IMR-90 (cell line): ENCODE measurements around the gene DSE. TPM values are rescaled to one million over a fixed set of nuclear protein-coding genes. Genes with fewer than 3 reads are reported as not detected.
A peak's percentile ranks its signal among the peaks of the same experiment; 100 is the strongest.

Experiments used
- ATAC-seq: fragments of 200-7000 bp; cut with Tn5 transposase; 2 replicates; pipeline ENCODE4 v1.9.1; 2020; ENCODE audit warnings: low read depth, mild to moderate bottlenecking, moderate library complexity
- BruUV-seq: library from RNA; stranded (reverse); fragments of 400-500 nt; replicated peaks from 2 replicates; lab custom pipeline; 2021; lab: Mats Ljungman, UMichigan
- CTCF ChIA-PET: fragments of 300-600 bp; formaldehyde crosslinking; extraction: SDS; loops from one replicate; lab custom pipeline; 2021; ENCODE audit warnings: antibody characterized with exemption; lab: Yijun Ruan, JAX
- POLR2A ChIA-PET: fragments of 300-600 bp; sonication (Branson Sonifier 250); formaldehyde crosslinking; loops from one replicate; lab custom pipeline; 2022; ENCODE audit warnings: antibody characterized with exemption; ENCODE audit not compliant: unreplicated experiment; lab: Charles Lee
- DNase-seq: peaks from one replicate; pipeline ENCODE4 v3.0.0; 2013
- H2AFZ ChIP-seq: replicated peaks from 2 replicates; pipeline ENCODE3; 2013; ENCODE audit warnings: low read length, mild to moderate bottlenecking; ENCODE audit not compliant: poor library complexity
- H2AK5ac ChIP-seq: 2 replicates; pipeline ENCODE4 v1.6.1; 2013; ENCODE audit warnings: low read depth, low read length, inconsistent platforms
- H2AK9ac ChIP-seq: replicated peaks from 2 replicates; pipeline ENCODE3; 2013; ENCODE audit warnings: mild to moderate bottlenecking, low read depth, low read length, moderate library complexity; ENCODE audit not compliant: poor library complexity
- H2BK120ac ChIP-seq: 2 replicates; pipeline ENCODE4 v1.6.1; 2013; ENCODE audit warnings: low read depth, low read length, inconsistent platforms
- H2BK15ac ChIP-seq: 3 replicates; pipeline ENCODE4 v1.6.1; 2013; ENCODE audit warnings: low read depth, low read length, inconsistent platforms
- H2BK20ac ChIP-seq: 2 replicates; pipeline ENCODE4 v1.6.1; 2013; ENCODE audit warnings: low read depth, mild to moderate bottlenecking, inconsistent platforms, low read length, moderate library complexity
- H2BK5ac ChIP-seq: 2 replicates; pipeline ENCODE4 v1.6.1; 2013; ENCODE audit warnings: mild to moderate bottlenecking, low read depth, low read length, inconsistent platforms; ENCODE audit not compliant: poor library complexity, severe bottlenecking
- H3K14ac ChIP-seq: replicated peaks from 2 replicates; pipeline ENCODE4 v1.6.1; 2013; ENCODE audit warnings: low read depth, low read length, inconsistent platforms
- H3K18ac ChIP-seq: 2 replicates; pipeline ENCODE4 v1.6.1; 2013; ENCODE audit warnings: low read depth, low read length, control low read depth
- H3K23ac ChIP-seq: 2 replicates; pipeline ENCODE4 v1.6.1; 2013; ENCODE audit warnings: low read depth, low read length, inconsistent platforms
- H3K27ac ChIP-seq: 2 replicates; pipeline ENCODE4 v1.5.1; 2013; ENCODE audit warnings: mild to moderate bottlenecking, control low read depth, low read length; ENCODE audit not compliant: insufficient read depth
- H3K27me3 ChIP-seq: 2 replicates; pipeline ENCODE4 v1.6.1; 2013; ENCODE audit warnings: low read length; ENCODE audit not compliant: control insufficient read depth, insufficient read depth
- H3K36me3 ChIP-seq: 2 replicates; pipeline ENCODE4 v1.6.1; 2013; ENCODE audit warnings: low read length, mixed read lengths; ENCODE audit not compliant: control insufficient read depth, insufficient read depth
- H3K4ac ChIP-seq: 2 replicates; pipeline ENCODE4 v1.6.1; 2013; ENCODE audit warnings: low read depth, low read length, inconsistent platforms
- H3K4me1 ChIP-seq: 2 replicates; pipeline ENCODE4 v1.6.1; 2013; ENCODE audit warnings: low read length, mixed read lengths; ENCODE audit not compliant: control insufficient read depth, insufficient read depth
- H3K4me2 ChIP-seq: 2 replicates; pipeline ENCODE4 v1.6.1; 2013; ENCODE audit warnings: low read depth, mild to moderate bottlenecking, control low read depth, low read length, moderate library complexity
- H3K4me3 ChIP-seq: 2 replicates; pipeline ENCODE4 v1.5.1; 2013; ENCODE audit warnings: low read depth, mild to moderate bottlenecking, control low read depth, low read length, moderate library complexity; ENCODE audit not compliant: insufficient read depth
- H3K56ac ChIP-seq: 2 replicates; pipeline ENCODE4 v1.6.1; 2013; ENCODE audit warnings: low read length, inconsistent platforms; ENCODE audit not compliant: insufficient read depth; ENCODE audit errors: extremely low read depth
- H3K79me1 ChIP-seq, 2 experiments: 2 replicates each; pipeline ENCODE4 v1.6.1; 2013; ENCODE audit warnings: low read length in 2 of 2, inconsistent platforms in 1 of 2, low read depth in 1 of 2
- H3K9ac ChIP-seq: 2 replicates; pipeline ENCODE4 v1.6.1; 2013; ENCODE audit warnings: low read depth, low read length, control low read depth
- H3K9me1 ChIP-seq: 2 replicates; pipeline ENCODE4 v1.6.1; 2013; ENCODE audit warnings: low read length, inconsistent platforms; ENCODE audit not compliant: insufficient read depth
- H3K9me3 ChIP-seq: 2 replicates; pipeline ENCODE4 v1.6.1; 2013; ENCODE audit warnings: low read length; ENCODE audit not compliant: control insufficient read depth, insufficient read depth
- H4K20me1 ChIP-seq: 2 replicates; pipeline ENCODE4 v1.6.1; 2013; ENCODE audit warnings: low read length, inconsistent platforms; ENCODE audit not compliant: insufficient read depth
- H4K5ac ChIP-seq: 2 replicates; pipeline ENCODE4 v1.6.1; 2013; ENCODE audit warnings: mild to moderate bottlenecking, low read depth, low read length, control low read depth
- H4K8ac ChIP-seq, 2 experiments: 2 replicates each; pipeline ENCODE4 v1.6.1; 2013; ENCODE audit warnings: low read depth in 2 of 2, low read length in 2 of 2, control low read depth in 1 of 2, inconsistent platforms in 1 of 2
- H4K91ac ChIP-seq: 2 replicates; pipeline ENCODE4 v1.6.1; 2013; ENCODE audit warnings: low read depth, low read length, inconsistent platforms; ENCODE audit not compliant: insufficient read depth
- CHD1 ChIP-seq: IDR thresholded peaks from 2 replicates; pipeline ENCODE4 v1.6.1; 2012; ENCODE audit warnings: low read depth, low read length, improper control_type of control experiment
- MAFK ChIP-seq: IDR thresholded peaks from 2 replicates; pipeline ENCODE4 v1.6.1; 2012; ENCODE audit warnings: low read depth, low read length, improper control_type of control experiment
- NFE2L2 ChIP-seq: fragments of 150-350 bp; IDR thresholded peaks from 2 replicates; pipeline ENCODE4 v1.6.1; 2016; ENCODE audit warnings: low read depth, mild to moderate bottlenecking, low read length
- POLR2A ChIP-seq: IDR thresholded peaks from 2 replicates; pipeline ENCODE4 v1.6.1; 2012; ENCODE audit warnings: mild to moderate bottlenecking, low read depth, low read length
- USF2 ChIP-seq: fragments of 150-350 bp; IDR thresholded peaks from 2 replicates; pipeline ENCODE4 v1.6.1; 2017; ENCODE audit warnings: mild to moderate bottlenecking, antibody characterized with exemption, low read length, low read depth
- WGBS, 2 experiments: methylation state at CpG; one replicate each; pipeline versions ENCODE4 v1.1.5 to v1.1.7; 2013; ENCODE audit warnings: missing lambda C conversion rate in 2 of 2; ENCODE audit not compliant: insufficient read length in 1 of 2; ENCODE audit errors: extremely low coverage in 2 of 2; 5-methylcytosine and 5-hydroxymethylcytosine counted together
- dilution Hi-C: fragments of 300-500 bp; cut with HindIII; formaldehyde crosslinking; loops from one replicate; pipeline ENCODE4 v1.14.3; 2018; ENCODE audit warnings: low sequenced_read_pairs; ENCODE audit not compliant: unreplicated experiment
- in situ Hi-C: fragments of 300-500 bp; cut with MboI; formaldehyde crosslinking; loops from 3 replicates; pipeline ENCODE4 v1.14.3; 2019; ENCODE audit warnings: low sequenced_read_pairs, inconsistent platforms, mixed read lengths
- intact Hi-C: fragments of 100-400 bp; cut with micrococcal nuclease; formaldehyde crosslinking; loops from 2 replicates; pipeline ENCODE4 v1.10.0; 2022
- polyA plus RNA-seq, 3 experiments: library from polyadenylated mRNA; depleted of rRNA; stranded (reverse); fragments of >200 nt; gene quantifications; 2 replicates each; pipeline ENCODE4 v1.2.3, GENCODE V29; 2012; ENCODE audit warnings: low replicate concordance in 1 of 3
- total RNA-seq: library from RNA; depleted of rRNA; stranded (reverse); fragments of >200 nt; gene quantifications from 2 replicates; pipeline ENCODE4 v1.2.3, GENCODE V29; 2012

The DSE gene
- total and polyA plus RNA-seq, 2 of the 4 experiments (the other 2 are of a cell fraction), result 48.0 to 154 TPM

DNA sequence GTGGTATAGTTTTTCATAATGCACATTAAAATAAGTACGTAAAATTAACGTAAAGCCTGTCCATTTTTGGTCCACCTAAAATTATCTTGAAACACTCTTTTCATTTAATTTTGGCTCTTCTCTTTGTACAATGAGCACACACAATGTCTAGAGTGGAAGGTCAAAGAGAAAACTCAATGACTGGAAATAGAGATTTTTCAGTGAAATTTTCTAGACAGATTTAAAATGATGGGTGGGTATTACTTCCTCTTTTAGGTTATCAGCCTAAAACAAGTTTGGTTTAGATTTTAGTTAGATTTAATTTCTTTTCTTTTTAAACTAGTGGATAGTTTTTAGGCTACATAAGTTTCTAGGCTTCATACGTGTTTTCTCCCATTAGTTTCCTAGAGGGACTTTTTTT lies 24.9 kb downstream of the DSE start:
- Histone ChIP-seq H3K36me3 (peaks cover 5% of the 10 kb centered on the region), H3K14ac (no peak overlapping the region), H2BK20ac (no peak overlapping the region), H3K56ac (no peak overlapping the region), H2AK5ac (no peak overlapping the region), H2AK9ac (no peak overlapping the region), H3K4me2 (no peak overlapping the region), H3K9ac (no peak overlapping the region), H3K79me1 (peaks cover 27 to 62% of the 10 kb centered on the region in 2 experiments), H3K9me1 (peaks cover 20% of the 10 kb centered on the region), H2BK15ac (no peak overlapping the region), H3K9me3 (no peaks in the 10 kb centered on the region), H3K4ac (no peak overlapping the region), H3K4me1 (peaks cover 22% of the 10 kb centered on the region), H3K27me3 (no peaks in the 10 kb centered on the region), H4K5ac (no peak overlapping the region), H2BK5ac (no peak overlapping the region), H4K8ac (no peak overlapping the region), H3K4me3 (no peak overlapping the region), H4K20me1 (peaks cover 3% of the 10 kb centered on the region; the same call in 1 of the 2 replicates), H3K18ac (no peak overlapping the region), H2AFZ (no peak overlapping the region), H3K23ac (no peak overlapping the region), H3K27ac (no peak overlapping the region), H4K91ac (0 out of 2 replicates have a peak overlapping the region, but pooled peaks have one; percentile 44), H2BK120ac (no peak overlapping the region)
- DNase-seq (no peak), ATAC-seq (no peak)
- dilution Hi-C loops (no loop called here), intact Hi-C loops (no loop called here), in situ Hi-C loops (no loop called here)
- ChIA-PET POLR2A (no interaction called here), CTCF (interaction anchor here (0.6 kb wide), 1 partner anchor 116 kb away, joined by 3 read pairs; the partner anchor contains the start of gene CALHM5)
- no CpG with 5 or more reads among the region's 3 CpGs for WGBS, 2 experiments
- TF ChIP-seq CHD1 (no peak), MAFK (no peak), USF2 (no peak), POLR2A (no peak), NFE2L2 (no peak)
- BruUV-seq, result no TSS peak
